HG02884 (cell line): ENCODE data around the gene HAGHL.

Experiments
- ATAC-seq: cut with Tn5 transposase; IDR thresholded peaks from one replicate; pipeline ENCODE4 v1.9.1; 2021; ENCODE audit warnings: mild to moderate bottlenecking, moderate library complexity; ENCODE audit not compliant: unreplicated experiment

HAGHL gene

DNA sequence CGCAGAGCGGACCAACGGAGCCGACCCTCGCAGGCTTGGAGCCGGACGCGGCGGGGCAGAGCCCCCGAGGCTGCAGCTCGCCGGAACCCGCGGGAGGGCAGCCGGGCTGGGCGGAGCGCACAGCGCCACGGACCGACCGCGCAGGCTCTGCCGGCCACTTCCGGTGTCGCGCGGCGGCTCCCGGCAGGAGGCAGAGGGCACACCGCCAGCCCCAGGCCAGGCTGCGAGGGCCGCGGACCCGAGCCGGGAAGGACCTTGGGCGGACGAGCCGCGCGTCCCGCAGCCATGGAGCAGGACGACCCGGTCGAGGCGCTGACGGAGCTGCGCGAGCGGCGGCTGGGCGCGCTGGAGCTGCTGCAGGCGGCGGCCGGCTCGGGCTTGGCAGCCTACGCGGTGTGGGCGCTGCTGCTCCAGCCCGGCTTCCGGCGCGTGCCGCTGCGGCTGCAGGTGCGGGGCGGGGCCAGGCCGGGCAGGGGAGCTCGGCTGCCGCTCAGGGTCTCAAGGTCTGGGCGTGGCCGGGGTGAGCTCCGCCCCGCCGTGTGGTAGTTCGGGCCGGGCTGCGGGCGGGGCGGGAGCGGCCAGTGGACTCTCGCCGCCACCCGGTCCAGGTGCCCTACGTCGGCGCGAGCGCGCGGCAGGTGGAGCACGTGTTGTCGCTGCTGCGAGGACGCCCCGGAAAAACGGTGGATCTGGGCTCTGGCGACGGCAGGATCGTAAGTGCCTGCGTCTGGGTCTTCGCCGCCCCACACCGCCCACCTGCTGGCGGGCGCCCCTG, 5.7 kb upstream of the HAGHL start, which contains the start of gene ANTKMT:
Gene ANTKMT, plus strand, starts transcription at position 157 of the 775 bp plus-strand sequence. Its CDS starts 129 bp downstream, at position 286.
- ATAC-seq = peak; percentile 69

DNA sequence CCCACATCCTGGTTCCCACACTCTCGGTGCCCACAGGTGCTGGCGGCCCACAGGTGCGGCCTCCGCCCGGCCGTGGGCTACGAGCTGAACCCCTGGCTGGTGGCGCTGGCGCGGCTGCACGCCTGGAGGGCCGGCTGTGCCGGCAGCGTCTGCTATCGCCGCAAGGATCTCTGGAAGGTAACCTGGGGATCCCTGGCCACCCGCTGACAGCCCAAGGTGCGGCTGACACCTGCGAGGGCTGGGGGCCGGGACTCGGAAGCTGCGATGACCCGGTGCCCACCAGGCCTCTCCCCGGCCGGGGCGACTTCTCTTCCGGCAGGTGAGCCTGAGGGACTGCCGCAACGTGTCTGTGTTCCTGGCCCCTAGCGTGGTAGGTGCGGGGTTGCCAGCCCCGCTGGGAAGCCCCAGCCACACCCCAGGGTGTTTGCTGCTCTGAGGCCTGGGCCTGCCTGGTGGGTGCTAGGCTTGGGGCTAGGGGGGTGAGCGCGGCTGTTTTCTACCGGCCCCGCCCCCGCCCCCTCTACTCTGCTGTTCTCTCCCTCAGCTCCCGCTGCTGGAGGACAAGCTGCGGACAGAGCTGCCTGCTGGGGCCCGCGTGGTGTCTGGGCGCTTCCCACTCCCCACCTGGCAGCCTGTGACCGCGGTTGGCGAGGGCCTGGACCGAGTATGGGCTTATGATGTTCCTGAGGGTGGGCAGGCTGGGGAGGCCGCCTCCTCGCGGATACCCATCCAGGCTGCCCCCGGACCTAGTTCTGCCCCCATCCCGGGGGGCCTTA, 5.0 kb upstream of the HAGHL start:
- no peak for ATAC-seq

DNA sequence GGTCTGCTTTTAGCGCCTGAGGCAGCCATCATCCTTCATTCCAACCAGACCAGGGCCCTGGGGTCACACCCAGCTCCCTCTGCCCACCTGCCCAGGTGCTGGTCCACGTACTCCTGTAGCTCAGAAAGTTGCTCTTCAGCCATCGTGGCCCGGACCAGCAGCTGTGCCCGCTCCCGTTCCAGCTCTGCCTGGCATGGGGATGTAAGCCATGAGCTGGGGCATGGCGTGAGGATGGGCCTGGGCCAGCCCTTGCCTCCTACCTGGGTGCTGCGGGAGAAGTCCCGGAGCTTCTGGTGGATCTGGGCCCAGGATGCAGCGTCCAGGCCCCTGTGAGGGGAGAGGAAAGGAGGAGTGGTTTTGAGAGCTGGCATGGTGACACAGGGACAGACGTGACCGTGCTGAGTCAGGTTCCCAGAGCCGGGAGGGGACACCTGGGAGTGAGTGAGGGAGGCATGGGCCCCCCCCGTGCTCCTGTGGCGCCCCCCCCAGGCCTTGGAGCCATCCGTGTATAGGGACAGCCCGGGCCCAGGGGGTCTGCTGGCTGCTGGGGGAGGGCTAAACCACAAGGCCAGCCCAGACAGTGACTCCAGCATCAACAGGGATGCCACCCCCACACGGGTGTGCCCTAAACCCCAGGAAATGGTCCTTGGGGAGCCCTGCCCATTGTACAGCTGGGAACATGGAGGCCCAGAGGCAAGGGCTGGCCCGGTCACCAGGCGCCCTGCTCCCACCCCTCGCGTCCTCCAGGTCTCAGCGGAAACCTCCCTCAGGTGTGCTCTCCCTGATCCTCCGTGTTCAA, 3.9 kb upstream of the HAGHL start:
- ATAC-seq = no peak

DNA sequence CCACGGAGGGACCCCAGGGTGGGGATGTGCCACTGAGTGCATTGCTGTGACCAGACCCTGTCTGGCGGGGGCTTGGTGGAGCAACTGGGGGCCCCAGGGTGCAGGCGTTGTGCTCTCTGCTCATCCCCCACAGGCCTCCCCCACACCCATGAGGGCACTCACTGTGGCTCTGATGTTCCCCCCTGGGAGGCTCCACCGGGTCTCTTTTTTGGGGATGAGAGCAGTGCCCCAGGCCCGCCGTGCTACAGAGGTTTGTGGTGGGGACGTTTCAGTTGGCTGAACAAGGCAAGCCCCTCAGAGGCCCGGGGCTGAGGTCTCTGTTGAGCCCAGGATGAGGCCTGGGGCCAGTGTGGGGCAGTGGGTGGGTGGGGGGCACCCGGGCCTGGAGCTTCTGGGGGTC, 3.2 kb upstream of the HAGHL start:
- no peak for ATAC-seq

- ATAC-seq = no peak
Observed at GRCh38 chr16:724188-725040, 2.5 kb upstream of the HAGHL start.

GRCh38 chr16:725041-725376, 1.9 kb upstream of the HAGHL start:
- no peak for ATAC-seq

DNA sequence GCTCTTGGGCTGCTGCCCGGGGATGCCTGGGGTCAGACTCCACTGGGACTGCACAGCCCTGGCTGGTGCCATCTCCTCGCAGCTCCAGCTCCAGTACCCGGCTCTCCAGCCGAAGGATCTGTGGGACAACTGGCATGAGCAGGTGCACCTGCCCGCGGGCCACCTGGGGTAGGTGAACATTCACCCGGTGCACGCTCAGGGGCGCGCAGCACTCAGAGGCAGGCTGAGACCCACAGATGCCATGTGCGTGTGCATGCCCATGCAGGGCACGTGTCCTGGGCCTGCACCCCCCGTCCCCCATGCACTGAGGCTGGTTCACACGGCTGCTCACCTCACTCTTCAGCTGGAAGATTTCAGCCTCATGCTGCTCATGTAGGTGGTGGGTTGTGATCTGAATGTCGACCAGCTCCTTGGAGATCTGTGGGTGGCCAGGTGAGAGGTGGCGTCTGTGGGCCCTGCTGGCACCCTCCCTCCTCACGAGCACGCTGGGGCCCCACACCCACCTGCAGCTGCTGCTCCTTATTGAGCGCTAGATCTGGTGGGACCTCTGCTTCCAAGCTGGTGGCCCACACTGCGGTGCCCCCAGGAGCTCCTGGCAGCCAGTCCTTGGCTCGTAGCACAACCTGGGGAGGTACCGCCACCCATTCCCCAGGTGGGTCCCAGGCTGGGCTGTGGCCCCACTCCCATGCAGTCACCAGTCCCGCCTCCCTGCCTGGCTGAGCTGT, 1.3 kb upstream of the HAGHL start:
- ATAC-seq = no peak

GRCh38 chr16:726188-726437, 793 bp upstream of the HAGHL start:
- no peak for ATAC-seq

DNA sequence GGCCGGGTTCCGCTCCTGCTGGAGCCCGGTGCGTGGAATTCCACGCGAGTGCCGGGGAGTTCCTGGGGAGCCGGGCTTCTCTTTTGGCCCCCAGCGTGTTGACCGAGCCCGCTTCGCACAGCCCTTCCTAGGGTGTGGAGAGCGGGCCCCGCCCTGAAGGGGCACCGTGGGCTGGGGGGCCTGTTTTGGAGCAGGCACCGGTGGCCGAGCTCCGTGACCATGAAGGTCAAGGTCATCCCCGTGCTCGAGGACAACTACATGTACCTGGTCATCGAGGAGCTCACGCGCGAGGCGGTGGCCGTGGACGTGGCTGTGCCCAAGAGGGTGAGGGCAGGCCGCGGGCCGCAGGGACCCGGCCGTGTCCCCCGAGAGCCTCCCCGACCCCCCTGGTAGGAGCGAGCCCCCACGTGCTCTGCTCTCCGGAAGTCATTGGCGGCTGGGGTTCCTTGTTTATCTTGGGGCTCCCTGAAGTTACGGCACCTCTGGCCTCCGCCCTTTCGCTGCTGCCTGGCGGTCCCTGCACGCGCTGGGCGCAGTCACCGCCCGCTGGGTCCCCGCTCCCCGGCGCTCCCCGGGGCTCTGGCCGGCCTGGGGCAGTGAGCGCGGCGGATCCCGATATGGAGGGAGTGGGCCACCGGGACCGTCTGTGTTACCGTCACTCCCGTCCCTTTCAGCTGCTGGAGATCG, 528 bp downstream of the HAGHL start:
- no peak for ATAC-seq

DNA sequence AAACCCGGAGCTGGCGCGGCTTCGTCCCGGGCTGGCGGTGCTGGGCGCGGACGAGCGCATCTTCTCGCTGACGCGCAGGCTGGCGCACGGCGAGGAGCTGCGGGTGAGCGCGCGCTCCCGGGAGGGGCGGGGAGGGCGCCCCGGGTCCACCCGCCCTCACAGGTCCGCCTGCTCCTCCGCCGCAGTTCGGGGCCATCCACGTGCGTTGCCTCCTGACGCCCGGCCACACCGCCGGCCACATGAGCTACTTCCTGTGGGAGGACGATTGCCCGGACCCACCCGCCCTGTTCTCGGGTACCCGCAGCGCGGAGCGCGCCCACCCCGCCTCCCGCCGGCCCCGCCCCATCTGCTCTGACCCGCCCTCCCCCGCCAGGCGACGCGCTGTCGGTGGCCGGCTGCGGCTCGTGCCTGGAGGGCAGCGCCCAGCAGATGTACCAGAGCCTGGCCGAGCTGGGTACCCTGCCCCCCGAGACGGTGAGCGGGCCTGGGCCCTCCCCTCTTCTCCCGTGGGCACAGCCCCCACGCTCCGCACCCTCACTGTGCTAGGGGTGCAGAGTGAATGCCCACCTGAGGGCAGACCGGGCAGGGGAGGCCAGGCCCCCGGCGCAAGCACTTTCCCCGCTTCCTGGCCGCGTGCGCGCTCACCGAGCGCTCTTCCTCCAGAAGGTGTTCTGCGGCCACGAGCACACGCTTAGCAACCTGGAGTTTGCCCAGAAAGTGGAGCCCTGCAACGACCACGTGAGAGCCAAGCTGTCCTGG, 1.4 kb downstream of the HAGHL start:
- ATAC-seq = no peak

DNA sequence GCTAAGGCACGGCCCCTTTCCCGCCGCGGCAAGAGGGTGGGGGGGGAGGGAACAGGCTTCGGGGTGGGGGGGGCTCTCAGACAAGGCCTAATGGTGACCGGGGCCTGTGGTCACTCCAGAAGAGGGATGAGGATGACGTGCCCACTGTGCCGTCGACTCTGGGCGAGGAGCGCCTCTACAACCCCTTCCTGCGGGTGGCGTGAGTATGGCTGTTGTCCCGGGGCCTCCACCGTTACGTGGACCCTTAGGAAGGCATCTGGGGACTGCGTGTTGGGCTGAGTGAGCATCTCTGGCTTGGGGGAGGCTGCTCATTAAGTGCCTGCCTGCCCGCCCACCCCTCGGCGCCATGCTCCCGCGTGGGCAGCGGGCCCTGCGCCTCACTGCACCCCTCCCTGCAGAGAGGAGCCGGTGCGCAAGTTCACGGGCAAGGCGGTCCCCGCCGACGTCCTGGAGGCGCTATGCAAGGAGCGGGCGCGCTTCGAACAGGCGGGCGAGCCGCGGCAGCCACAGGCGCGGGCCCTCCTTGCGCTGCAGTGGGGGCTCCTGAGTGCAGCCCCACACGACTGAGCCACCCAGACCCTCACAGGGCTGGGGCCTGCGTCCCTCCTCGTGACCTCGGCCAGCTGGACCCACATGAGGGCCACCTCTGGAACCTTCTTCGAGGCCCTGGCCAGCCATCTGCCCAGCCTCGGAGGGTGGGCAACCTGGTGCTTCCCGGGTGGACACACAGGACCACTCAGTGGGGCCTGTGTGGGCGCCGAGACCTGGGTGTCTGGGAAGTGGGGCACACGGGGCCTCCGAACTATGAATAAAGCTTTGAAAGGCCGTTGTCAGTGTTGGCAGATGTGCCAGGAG, 2.2 kb downstream of the HAGHL start:
- no peak for ATAC-seq

- no peak for ATAC-seq
Observed at GRCh38 chr16:729768-730665, 3.1 kb downstream of the HAGHL start.

GRCh38 chr16:730666-731509, 4.0 kb downstream of the HAGHL start:
- no peak for ATAC-seq

DNA sequence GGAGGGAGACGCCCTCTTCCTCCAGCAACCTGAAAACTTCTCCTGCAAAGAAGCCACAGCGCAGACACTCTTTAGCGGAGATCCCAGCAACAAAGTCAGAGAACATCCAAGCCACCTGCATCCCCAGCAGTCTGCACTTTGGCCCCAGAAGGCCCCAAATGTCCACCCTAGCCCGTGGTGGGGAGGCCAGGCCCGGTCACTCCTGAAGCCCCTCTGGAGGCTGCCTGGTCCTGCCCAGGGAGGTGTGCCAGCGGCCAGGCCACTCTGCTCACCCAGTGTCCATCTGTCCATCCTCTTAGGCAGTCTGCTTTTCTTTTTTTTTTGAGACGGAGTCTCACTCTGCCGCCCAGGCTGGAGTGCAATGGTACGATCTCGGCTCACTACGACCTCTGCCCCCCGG, 5.4 kb downstream of the HAGHL start:
- ATAC-seq = no peak

- ATAC-seq = no peak
Observed at GRCh38 chr16:732936-733335, 6.0 kb downstream of the HAGHL start.
